Upper lobe of left lung (tissue), 6 donors: ENCODE results near the gene PSEN1. TPM values are rescaled to one million over a fixed set of nuclear protein-coding genes. Genes with fewer than 3 reads are reported as not detected.

Source experiments
- ATAC-seq, 2 donors: fragments of 200-7000 bp; cut with Tn5 transposase; one replicate each; pipeline ENCODE4 v1.9.1; 2022; ENCODE audit warnings: mild to moderate bottlenecking in 2 of 2, moderate library complexity in 2 of 2; ENCODE audit not compliant: low FRiP score in 2 of 2
- DNase-seq, 2 donors: peaks; one replicate each; pipeline ENCODE4 v3.0.0-alpha.2; 2019 to 2020
- H3K27ac ChIP-seq, 4 donors: fragments of 200-600 bp; sonication (generic); one replicate each; pipeline ENCODE4 v1.5.1; 2016 to 2019
- H3K27me3 ChIP-seq, 4 donors: fragments of 200-600 bp; sonication (generic); one replicate each; pipeline ENCODE4 v1.5.1; 2017 to 2019
- H3K36me3 ChIP-seq, 4 donors: fragments of 200-600 bp; sonication (generic); one replicate each; pipeline ENCODE4 v1.5.1; 2016 to 2019
- H3K4me1 ChIP-seq, 4 donors: fragments of 200-600 bp; sonication (generic); one replicate each; pipeline ENCODE4 v1.5.1; 2018 to 2019
- H3K4me3 ChIP-seq, 4 donors: fragments of 200-600 bp; sonication (generic); one replicate each; pipeline ENCODE4 v1.5.1; 2017 to 2019; ENCODE audit warnings: mild to moderate bottlenecking in 2 of 4, moderate library complexity in 1 of 4
- H3K9me3 ChIP-seq, 4 donors: fragments of 200-600 bp; sonication (generic); one replicate each; pipeline ENCODE4 v1.5.1; 2018 to 2019
- CTCF ChIP-seq, 6 experiments: fragments of 450-650 bp in 4 of 6; fragments of 200-600 bp in 2 of 6; sonication (generic) in 2 of 6; IDR thresholded peaks; one replicate each; pipeline ENCODE4 v1.5.1; 2016 to 2019; ENCODE audit warnings: antibody characterized with exemption in 6 of 6
- EP300 ChIP-seq, 4 donors: sonication (generic); formaldehyde crosslinking; IDR thresholded peaks; one replicate each; pipeline ENCODE4 v1.5.1; 2017; ENCODE audit warnings: antibody characterized with exemption in 4 of 4, control low read depth in 2 of 4
- POLR2A ChIP-seq, 4 donors: fragments of 450-650 bp; IDR thresholded peaks; one replicate each; pipeline ENCODE4 v1.5.1; 2016 to 2017; ENCODE audit warnings: antibody characterized with exemption in 4 of 4, mild to moderate bottlenecking in 2 of 4
- POLR2AphosphoS5 ChIP-seq, 2 donors: sonication (generic); formaldehyde crosslinking; IDR thresholded peaks; one replicate each; pipeline ENCODE4 v1.5.1; 2017; ENCODE audit warnings: antibody characterized with exemption in 2 of 2
- WGBS, 2 donors: methylation state at CpG; one replicate each; pipeline ENCODE4 v1.1.5; 2017 to 2018; 5-methylcytosine and 5-hydroxymethylcytosine counted together
- total RNA-seq, 6 donors: library from RNA; depleted of rRNA in 4 of 6; stranded (reverse); fragments of >200 nt in 4 of 6; gene quantifications; one replicate each; pipeline versions ENCODE4 v1.1.0 to v1.2.1, GENCODE V29; 2016 to 2021
- donor health status: DM: no; HTN: no; CAD: no; lungs with moderate emphysema.
- donor health status: DM: no; HTN: yes; CAD: no; lungs with severe emphysema.

Gene PSEN1
- total RNA-seq, 6 donors from 2014 or later = 31.1 to 68.9 (median 56.8) TPM

- ATAC-seq = no peak
- TF ChIP-seq CTCF (IDR thresholded peaks at IDR 0.05) = no peak
- Histone ChIP-seq H3K27me3 (no peaks in the 10 kb centered on the region), H3K4me3 (no peak overlapping the region), H3K4me1 (peaks cover 0 to 7% (median 0%) of the 10 kb centered on the region in 4 donors), H3K27ac (no peak overlapping the region), H3K36me3 (peaks cover 11 to 33% (median 20%) of the 10 kb centered on the region in 4 donors), H3K9me3 (no peaks in the 10 kb centered on the region)
- WGBS, 2 donors = 84 to 92% methylated on average over 3 of the region's 3 CpGs
- no peak for DNase-seq
These were observed 9.8 kb downstream of the PSEN1 start for GRCh38 chr14:73146111-73146510.

GRCh38 chr14:73149753-73150152, 13.4 kb downstream of the PSEN1 start:
- TF ChIP-seq POLR2AphosphoS5 (IDR thresholded peaks at IDR 0.05) (no peak), EP300 (IDR thresholded peaks at IDR 0.05) (no peak), CTCF (IDR thresholded peaks at IDR 0.05) (no peak), POLR2A (IDR thresholded peaks at IDR 0.05) (no peak)
- H3K4me3 ChIP-seq = no peak overlapping the region
- no peak for DNase-seq
- no peaks in the 10 kb centered on the region for H3K9me3 ChIP-seq
- H3K36me3 ChIP-seq = peaks cover 12 to 67% (median 24%) of the 10 kb centered on the region in 4 donors
- no peak for ATAC-seq
- H3K4me1 ChIP-seq = no peaks in the 10 kb centered on the region
- WGBS, 2 donors = 85 to 86% methylated on average over 2 of the region's 2 CpGs
- no peak overlapping the region for H3K27ac ChIP-seq
- no peaks in the 10 kb centered on the region for H3K27me3 ChIP-seq

DNA sequence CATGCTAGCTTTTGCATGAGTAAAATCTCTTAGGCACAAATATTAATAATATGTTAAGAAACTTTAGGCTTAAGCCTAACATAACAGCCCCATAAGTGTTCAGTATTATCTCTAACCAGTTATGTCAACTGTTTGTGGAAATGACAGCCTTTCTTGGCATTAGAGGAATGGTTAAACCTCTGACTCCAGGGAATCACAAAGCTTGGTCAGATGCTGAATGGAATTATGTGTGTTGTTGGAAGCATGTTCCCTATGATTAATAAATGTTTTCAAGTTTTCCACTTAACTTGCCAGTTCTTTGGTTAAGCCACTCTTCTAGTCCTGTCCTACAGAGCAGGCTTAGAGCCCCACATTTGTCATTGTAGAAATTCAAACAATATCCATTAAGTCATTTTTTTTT, 17.0 kb downstream of the PSEN1 start:
- TF ChIP-seq POLR2A (IDR thresholded peaks at IDR 0.05) = no peak
- no peak for TF ChIP-seq EP300 (IDR thresholded peaks at IDR 0.05)
- no peak for TF ChIP-seq CTCF (IDR thresholded peaks at IDR 0.05)
- TF ChIP-seq POLR2AphosphoS5 (IDR thresholded peaks at IDR 0.05) = no peak
- DNase-seq = no peak
- peaks cover 21 to 95% (median 42%) of the 10 kb centered on the region in 4 donors for H3K36me3 ChIP-seq
- no peaks in the 10 kb centered on the region for H3K27me3 ChIP-seq
- no peak overlapping the region for H3K27ac ChIP-seq
- peak in 1 of 2 donors; percentile 83 for ATAC-seq
- H3K9me3 ChIP-seq = no peaks in the 10 kb centered on the region
- H3K4me3 ChIP-seq = no peak overlapping the region
- no peaks in the 10 kb centered on the region for H3K4me1 ChIP-seq

- no peaks in the 10 kb centered on the region for H3K27me3 ChIP-seq
- ATAC-seq (no peak), DNase-seq (no peak)
- no peaks in the 10 kb centered on the region for H3K4me1 ChIP-seq
- no peak for TF ChIP-seq POLR2A (IDR thresholded peaks at IDR 0.05)
- no peak for TF ChIP-seq CTCF (IDR thresholded peaks at IDR 0.05)
- TF ChIP-seq EP300 (IDR thresholded peaks at IDR 0.05) = no peak
- TF ChIP-seq POLR2AphosphoS5 (IDR thresholded peaks at IDR 0.05) = no peak
- H3K36me3 ChIP-seq = peaks cover 11 to 85% (median 34%) of the 10 kb centered on the region in 4 donors
- no peaks in the 10 kb centered on the region for H3K9me3 ChIP-seq
- no peak overlapping the region for H3K27ac ChIP-seq
- H3K4me3 ChIP-seq = no peak overlapping the region
- WGBS, 2 donors = 92 to 96% methylated on average over 11 of the region's 11 CpGs
These were observed 25.9 kb downstream of the PSEN1 start for GRCh38 chr14:73162251-73162650.

GRCh38 chr14:73166399-73166798, 30.1 kb downstream of the PSEN1 start:
- Histone ChIP-seq H3K36me3 (peaks cover 18 to 90% (median 39%) of the 10 kb centered on the region in 4 donors), H3K9me3 (no peaks in the 10 kb centered on the region), H3K27me3 (no peaks in the 10 kb centered on the region), H3K4me3 (no peak overlapping the region), H3K27ac (no peak overlapping the region), H3K4me1 (no peaks in the 10 kb centered on the region)
- ATAC-seq (no peak), DNase-seq (no peak)
- TF ChIP-seq POLR2AphosphoS5 (IDR thresholded peaks at IDR 0.05) (no peak), CTCF (IDR thresholded peaks at IDR 0.05) (no peak), EP300 (IDR thresholded peaks at IDR 0.05) (no peak), POLR2A (IDR thresholded peaks at IDR 0.05) (no peak)
- 89 to 96% methylated on average over 1 of the region's 1 CpG for WGBS, 2 donors
